NCI-H2196 treated with DMSO at 0.1 percent for 48 hours (cell line): Measurements from ENCODE around the gene SCN2B.
A peak's percentile ranks its signal among the peaks of the same experiment; 100 is the strongest.

ENCODE experiments used
- DNase-seq: peaks from one replicate; lab custom pipeline; 2025; ENCODE audit not compliant: unreplicated experiment; lab: John Stamatoyannopoulos, UW

The SCN2B gene

DNA sequence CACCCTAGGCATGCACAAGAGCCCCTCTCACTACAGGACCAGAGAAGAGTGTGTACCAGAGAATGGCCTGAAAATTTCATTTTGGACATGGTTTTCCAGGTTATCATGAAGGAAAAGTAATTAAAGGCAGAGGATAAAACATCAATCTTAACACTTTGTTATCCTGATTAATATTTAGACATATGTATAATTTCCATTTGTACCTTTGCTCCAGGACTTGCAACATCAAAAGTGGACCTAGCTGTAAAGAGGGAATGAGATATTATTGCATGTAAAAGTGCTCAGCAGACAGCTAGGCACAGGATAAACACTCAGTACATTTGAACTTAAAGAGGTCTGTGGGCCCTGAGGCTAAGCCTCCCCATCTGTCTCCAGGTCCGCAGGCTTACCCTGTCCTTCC lies 21.8 kb downstream of the SCN2B start:
- DNase-seq = no peak

DNA sequence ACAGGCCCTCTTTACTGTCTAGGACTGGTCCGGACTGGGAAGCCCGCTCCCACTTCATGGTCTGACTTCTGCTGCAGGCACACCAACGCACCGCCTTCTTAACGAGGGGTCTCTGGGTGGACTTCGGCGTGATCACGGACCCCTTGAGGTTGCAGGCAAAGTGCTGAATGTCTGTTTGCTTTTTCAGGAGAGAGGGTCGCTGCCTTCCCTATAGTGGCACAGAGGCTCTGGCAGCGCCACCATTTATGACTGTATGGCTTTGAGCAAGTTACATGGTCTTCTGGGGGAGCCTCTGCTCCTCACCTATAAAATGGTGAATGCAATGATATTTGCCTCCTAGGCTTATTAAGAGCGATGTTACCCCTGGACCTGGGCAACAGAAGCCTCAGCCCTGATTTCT lies 22.5 kb downstream of the SCN2B start:
- DNase-seq = no peak

- DNase-seq = no peak
These were observed 22.9 kb downstream of the SCN2B start for GRCh38 chr11:118153516-118153915.

DNA sequence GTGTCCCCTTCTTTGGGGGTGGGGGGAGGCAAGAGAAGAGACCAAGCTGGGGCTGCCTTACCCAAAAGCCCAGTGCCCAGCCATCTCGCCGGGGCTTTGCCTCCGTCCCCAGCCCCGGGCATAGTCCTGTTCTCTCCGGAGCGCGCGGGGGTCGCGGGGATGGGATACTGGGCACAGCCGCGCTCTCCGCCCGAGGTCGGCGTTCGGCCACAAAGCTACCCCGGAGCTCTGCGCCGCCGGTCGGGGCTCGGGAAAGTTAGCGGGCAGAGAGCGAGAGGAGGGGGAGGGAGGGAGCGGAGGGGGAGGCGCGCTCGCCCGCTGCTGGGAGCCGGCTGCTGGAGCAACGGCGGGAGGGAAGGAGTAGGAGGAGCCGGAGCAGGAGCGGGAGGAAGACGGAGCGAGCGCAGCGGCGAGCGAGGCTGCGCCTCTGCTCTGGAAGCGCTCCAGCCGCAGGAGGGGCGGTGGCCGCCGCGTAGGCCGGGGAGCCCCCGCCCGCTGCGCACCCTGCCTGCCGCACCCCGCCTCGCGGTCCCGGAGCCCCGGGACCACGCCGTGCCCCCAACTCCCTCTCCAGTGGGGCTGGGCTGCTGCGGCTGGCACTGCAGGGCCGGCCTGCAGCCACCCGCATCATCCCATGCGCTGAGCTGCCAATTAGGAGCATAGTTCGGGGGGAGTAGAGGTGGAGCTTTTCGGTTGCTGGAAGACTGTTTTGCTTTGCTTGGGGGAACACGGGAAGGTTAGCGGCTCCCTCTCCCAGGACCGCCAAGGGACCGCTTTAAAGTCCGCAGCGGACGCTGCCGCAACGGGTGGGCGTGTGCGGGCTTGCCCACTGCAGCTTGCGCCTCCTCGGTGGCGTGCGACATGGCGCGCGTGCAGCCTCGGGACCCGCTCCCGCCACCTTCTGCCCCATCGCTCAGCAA lies 23.6 kb downstream of the SCN2B start, which contains the start of gene SCN4B:
SCN4B (minus strand) TSS at position 272 of the 920 bp plus-strand sequence; CDS start at position 122, 150 bp downstream.
- DNase-seq = peak; percentile 67

GRCh38 chr11:118152020-118152551 lies 24.4 kb downstream of the SCN2B start:
- DNase-seq = no peak

- no peak for DNase-seq
These were observed 25.0 kb downstream of the SCN2B start for GRCh38 chr11:118151431-118151830.

DNA sequence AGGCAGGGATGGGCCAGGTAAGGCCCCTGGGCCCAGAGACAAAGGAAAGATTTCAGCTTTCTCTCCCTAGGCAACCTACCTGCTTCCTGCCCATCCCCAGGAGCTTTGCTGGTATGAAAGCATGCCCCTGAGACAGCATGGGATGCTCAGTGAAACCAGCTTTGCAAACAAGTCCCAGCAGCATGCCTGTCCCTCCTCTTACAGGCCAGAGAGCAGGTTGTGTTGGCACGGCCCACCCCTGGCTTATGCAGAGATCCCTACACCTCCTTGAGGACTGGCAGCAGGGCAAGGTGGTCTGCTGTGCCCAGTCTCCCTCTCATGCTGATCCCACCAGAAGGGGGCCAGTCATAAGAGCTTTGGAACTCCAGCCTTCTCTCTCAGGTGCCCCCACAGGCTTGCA lies 26.9 kb downstream of the SCN2B start:
- no peak for DNase-seq

- DNase-seq = no peak
These were observed 27.6 kb downstream of the SCN2B start for GRCh38 chr11:118148856-118149255.

GRCh38 chr11:118148240-118148639 lies 28.2 kb downstream of the SCN2B start:
- no peak for DNase-seq

DNA sequence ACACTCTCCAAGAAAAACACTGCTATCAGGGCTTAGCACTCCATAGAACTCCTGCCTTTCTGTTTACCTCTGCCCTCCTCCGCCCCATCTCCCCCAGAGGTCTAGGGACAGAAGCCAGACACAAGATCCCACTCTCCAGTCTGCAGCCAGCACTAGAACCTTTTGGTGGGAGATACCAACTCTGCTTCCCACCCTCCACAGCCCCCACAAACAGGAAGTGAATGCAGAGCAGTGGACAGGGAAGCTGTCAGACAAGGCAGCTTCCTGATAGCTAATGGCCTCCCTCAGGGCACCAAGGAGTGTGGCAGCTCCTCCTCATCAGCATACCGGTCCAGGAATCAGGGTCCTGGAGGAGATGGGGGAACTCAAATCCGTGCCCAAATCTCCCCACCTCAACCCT lies 28.9 kb downstream of the SCN2B start:
- DNase-seq = no peak

DNA sequence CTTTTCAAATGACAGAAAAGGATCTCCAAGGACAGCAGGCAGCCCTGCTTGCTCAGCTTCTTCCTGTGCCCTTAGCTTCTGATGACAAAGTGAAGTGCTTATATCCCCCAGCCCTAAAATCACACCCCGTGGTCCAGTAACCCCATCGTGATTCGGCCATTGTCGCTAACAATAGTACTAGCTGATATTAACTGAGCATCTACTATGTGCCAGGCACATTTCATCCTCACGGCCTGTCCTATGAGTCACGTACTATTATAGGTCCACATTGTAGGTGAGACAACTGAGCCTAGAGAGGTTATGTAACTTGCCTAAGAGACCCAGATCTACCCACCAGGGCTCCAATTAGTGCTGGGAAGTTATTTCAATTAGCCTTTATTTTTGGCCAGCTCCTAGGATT lies 29.9 kb downstream of the SCN2B start:
- DNase-seq = no peak

DNA sequence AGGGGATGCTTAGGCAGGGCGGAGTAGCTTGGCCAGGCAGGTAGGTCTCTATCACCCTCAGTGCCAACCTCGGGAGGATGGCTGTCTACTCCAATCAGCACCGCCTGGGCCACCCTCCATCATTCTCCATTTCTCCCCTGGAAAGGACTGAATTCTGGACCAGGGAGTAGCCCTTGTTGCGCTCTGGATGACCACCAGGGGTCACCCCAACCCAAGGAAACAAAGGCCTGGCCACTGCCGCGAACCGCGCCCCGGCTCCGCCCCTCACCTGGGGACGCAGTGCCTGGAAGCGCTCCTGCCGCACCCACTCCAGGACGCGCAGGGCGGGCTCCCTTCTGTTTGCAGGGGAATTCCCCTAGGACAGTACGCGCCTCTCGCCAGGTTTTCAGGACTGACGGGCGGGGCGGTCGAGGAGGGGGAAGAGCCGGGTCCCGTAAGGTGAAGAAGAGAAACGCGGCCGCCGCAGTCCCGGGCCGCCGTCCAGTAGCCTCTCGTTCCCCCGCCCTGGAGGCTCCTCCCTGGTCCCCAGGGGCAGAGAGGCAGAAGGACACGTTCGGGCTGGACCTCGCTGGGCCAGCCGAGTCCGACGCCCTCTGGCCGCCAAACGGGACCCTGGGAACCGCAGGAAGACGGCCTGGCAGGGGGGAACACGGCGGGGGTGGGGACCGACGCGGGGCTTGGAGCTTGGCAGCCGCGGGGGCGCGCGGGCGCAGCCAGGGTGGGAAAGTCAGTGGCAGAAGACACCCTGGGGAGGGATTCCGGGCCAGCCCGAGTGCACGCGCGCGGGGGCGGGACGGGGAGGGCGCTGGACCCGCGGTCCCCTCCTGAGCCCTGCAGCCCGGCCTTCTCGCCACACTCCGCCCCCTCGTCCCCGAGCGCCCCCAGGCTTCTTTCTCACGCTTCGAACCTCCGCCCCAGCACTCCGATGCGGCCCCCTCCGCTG lies 30.9 kb downstream of the SCN2B start:
- peak; percentile 83 for DNase-seq

GRCh38 chr11:118144301-118145268 lies 31.9 kb downstream of the SCN2B start:
- DNase-seq = no peak

DNA sequence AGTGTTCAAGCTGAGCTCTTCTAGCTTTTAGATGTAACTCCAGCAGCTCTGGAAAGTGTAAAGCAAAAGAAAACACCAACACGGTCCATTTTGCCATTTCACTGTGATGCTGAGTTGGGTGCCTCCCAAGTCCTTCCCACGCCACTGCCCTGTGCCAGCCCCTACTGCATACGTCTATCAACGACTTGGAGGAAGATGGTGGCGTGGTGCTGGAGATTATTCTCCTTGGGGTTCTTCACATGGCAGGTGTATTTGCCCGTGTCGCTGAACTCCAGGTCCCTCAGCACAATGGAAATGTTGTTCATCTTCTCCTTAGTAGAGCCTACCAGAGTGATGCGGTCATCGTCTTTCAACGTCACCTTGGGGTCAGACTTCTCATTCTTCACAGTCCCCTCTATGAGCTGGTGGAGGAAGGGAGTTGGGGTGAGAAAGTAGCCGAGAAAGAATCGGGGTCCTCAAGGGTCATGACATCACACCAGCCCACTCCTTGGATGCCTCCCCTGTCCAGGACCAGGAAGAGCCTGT lies 32.7 kb downstream of the SCN2B start:
- no peak for DNase-seq

GRCh38 chr11:118142809-118143208 lies 33.6 kb downstream of the SCN2B start:
- DNase-seq = no peak

DNA sequence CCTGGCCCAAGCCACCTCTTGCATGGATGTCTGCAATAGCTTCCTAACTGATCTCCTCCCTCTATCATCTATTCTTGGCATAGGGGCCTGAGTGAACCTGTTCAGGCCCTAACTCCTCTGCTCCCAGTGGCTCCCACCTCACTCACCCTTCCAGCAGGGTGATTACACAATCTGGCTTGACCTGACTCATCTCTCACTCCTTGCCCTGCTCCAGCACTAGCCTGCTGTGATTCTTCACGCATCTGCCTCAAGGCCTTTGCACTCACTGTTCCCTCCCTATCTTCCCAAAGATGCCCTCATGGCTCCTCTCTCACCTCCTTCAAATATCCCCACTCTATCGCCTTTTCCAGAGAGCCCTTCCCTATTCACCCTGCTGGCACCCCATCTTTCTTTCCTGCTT lies 34.4 kb downstream of the SCN2B start:
- DNase-seq = no peak

DNA sequence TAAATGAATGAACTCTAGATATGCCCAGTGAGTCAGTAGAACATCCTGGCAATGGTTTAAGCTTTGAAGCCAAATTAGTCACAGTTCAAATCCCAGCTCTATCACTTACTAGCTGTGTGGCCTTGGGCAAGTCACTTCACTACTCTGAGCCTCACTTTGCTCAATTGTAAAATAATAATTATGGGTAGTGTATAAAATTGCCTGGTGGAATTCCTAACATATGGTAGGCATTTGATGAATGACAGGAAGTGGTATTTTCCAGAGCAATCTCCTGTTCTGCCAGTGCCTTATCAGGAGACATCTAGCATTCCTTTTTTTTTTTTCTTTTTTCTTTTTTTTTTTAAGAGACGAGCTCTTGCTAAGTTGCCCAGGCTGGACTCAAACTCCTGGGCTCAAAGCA lies 36.9 kb downstream of the SCN2B start:
- no peak for DNase-seq

DNA sequence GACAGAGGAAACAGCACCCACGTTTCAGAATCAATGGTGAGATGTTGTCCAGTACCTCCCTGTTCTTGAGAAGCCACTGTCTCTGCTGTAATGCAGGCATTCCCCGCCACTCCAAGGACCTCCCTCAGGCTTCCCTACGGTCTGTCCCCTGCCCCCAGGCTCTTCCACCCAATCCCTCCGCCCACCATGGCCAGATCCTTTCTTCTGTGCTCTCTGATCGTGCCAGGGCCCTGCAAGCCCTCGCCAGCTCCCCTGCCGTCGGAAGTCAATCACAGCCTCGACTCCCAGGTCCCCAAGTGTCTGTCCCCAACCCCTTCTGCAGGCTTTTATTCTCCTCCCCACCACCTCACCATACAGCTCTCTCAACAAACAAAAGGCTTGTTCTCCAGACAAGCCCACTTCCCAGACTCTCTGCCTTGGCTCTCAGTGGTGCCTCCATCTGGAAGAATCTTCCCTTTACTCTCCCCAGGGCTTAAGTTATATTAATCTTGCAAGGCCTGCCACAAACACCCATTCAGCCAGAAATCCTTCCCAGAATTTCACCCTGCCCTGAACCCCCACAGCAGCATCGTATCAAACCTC lies 37.5 kb downstream of the SCN2B start:
- no peak for DNase-seq

DNA sequence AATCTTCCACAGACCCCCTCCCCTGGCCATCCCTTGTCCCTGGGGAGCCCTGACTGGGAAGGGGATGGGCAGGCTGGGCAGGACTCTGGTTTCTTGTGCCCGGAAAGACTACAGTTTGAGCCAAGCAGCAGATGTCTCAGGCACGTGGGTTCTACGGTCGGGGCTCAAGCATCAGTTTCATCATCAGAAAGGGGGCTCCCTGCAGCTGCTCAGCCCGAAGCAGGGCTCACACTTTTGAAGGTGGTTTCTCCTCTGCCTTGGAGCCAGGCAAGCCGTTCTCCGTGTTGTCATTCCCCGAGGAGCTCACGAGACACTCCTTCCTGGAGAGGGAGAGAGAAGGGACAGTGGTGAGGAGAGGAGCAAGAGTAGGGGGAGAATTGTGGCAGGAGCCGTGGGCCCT lies 39.6 kb downstream of the SCN2B start:
- no peak for DNase-seq

DNA sequence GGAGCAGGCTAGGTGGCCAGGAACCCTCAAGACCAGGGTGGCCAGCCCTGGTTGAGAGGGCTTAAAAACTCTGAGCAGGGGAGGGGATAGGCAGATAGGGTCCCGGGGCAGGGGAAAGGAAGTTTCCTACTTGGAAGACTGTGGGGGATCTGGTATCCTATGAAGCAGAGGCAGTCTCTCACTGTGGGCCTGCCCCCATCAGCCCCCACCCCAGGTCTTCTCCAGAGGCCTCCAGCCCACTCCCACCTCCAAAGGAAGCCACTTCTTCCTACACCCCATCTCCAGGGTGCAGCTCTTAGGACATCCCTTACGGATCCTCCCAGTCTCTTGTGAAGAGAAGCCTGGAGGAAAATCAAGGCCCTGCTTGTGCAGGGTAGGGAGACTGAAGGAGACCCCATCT lies 40.1 kb downstream of the SCN2B start:
- no peak for DNase-seq
